A673 (cell line): Measurements from ENCODE around the gene GNB2. TPM values are rescaled to one million over a fixed set of nuclear protein-coding genes. Genes with fewer than 3 reads are reported as not detected.
"Not testable (repeated sequence)": the region's sequence is repeated elsewhere in the genome, so short reads cannot be mapped to it uniquely, and the experiment has no call there.

ENCODE experiments used
- BruUV-seq: library from RNA; stranded (reverse); fragments of 400-500 nt; replicated peaks from 2 replicates; lab custom pipeline; 2021; lab: Mats Ljungman, UMichigan
- CTCF ChIA-PET: fragments of 300-600 bp; sonication (Branson Sonifier 250); formaldehyde crosslinking; loops from one replicate; lab custom pipeline; 2022; ENCODE audit warnings: antibody characterized with exemption; lab: Charles Lee
- POLR2A ChIA-PET: fragments of 300-600 bp; sonication (Branson Sonifier 250); formaldehyde crosslinking; loops from one replicate; lab custom pipeline; 2022; ENCODE audit warnings: antibody characterized with exemption; ENCODE audit not compliant: low non-redundant PET; lab: Charles Lee
- DNase-seq: peaks from one replicate; pipeline ENCODE4 v3.0.0-alpha.2; 2015; ENCODE audit warnings: low spot score
- H3K27ac ChIP-seq: fragments of 200-600 bp; sonication (generic); 2 replicates; pipeline ENCODE4 v1.5.1; 2016; ENCODE audit warnings: mixed run types, low read depth, mild to moderate bottlenecking, mixed read lengths, antibody characterized with exemption, low read length; ENCODE audit not compliant: poor library complexity, severe bottlenecking
- H3K27me3 ChIP-seq: fragments of 200-600 bp; sonication (generic); replicated peaks from 2 replicates; pipeline ENCODE4 v1.6.1; 2017; ENCODE audit warnings: mixed run types, low read depth, mild to moderate bottlenecking, mixed read lengths, antibody characterized with exemption, low read length; ENCODE audit not compliant: insufficient read depth, poor library complexity
- H3K36me3 ChIP-seq: fragments of 200-600 bp; sonication (generic); 2 replicates; pipeline ENCODE4 v1.6.1; 2016; ENCODE audit warnings: mixed run types, mild to moderate bottlenecking, mixed read lengths, antibody characterized with exemption, low read length; ENCODE audit not compliant: insufficient read depth, poor library complexity, severe bottlenecking
- H3K4me1 ChIP-seq: fragments of 200-600 bp; sonication (generic); 2 replicates; pipeline ENCODE4 v1.6.1; 2017; ENCODE audit warnings: mixed run types, mild to moderate bottlenecking, mixed read lengths, antibody characterized with exemption, low read length; ENCODE audit not compliant: insufficient read depth, poor library complexity, severe bottlenecking
- H3K4me3 ChIP-seq: fragments of 200-600 bp; sonication (generic); 2 replicates; pipeline ENCODE4 v1.5.1; 2016; ENCODE audit warnings: low read depth, mixed run types, mild to moderate bottlenecking, mixed read lengths, low read length; ENCODE audit not compliant: poor library complexity, severe bottlenecking
- H3K9me3 ChIP-seq: fragments of 200-600 bp; sonication (generic); 2 replicates; pipeline ENCODE4 v1.6.1; 2016; ENCODE audit warnings: mixed run types, low read depth, mild to moderate bottlenecking, mixed read lengths, antibody characterized with exemption, low read length; ENCODE audit not compliant: poor library complexity, severe bottlenecking
- CTCF ChIP-seq: fragments of 300-800, 200-600 bp; sonication (generic); conservative IDR thresholded peaks from 2 replicates; pipeline ENCODE4 v1.5.1; 2017; ENCODE audit warnings: low read depth, mild to moderate bottlenecking, antibody characterized with exemption, low read length, moderate library complexity, mixed read lengths
- EZH2 ChIP-seq: fragments of 200-600 bp; sonication (generic); IDR thresholded peaks from 2 replicates; pipeline ENCODE4 v1.6.1; 2017; ENCODE audit warnings: borderline replicate concordance, low read depth, mild to moderate bottlenecking, mixed read lengths, antibody characterized with exemption, low read length; ENCODE audit not compliant: poor library complexity, severe bottlenecking
- intact Hi-C: fragments of 100-400 bp; cut with micrococcal nuclease; formaldehyde crosslinking; loops from one replicate; pipeline ENCODE4 v1.10.0; 2022; ENCODE audit not compliant: unreplicated experiment
- total RNA-seq: library from RNA; stranded (reverse); gene quantifications from 2 replicates; pipeline ENCODE4 v1.2.3, GENCODE V29; 2021

Gene GNB2
- total RNA-seq, 1 experiment from 2014 or later, result 225 TPM

GRCh38 chr7:100721505-100721812, 47.9 kb downstream of the GNB2 start:
- peaks cover 4% of the 10 kb centered on the region for H3K4me1 ChIP-seq
- TF ChIP-seq CTCF (no peak), EZH2 (no peak)
- H3K27ac ChIP-seq, result no peak overlapping the region
- intact Hi-C loops, result no loop called here
- no TSS peak for BruUV-seq
- POLR2A ChIA-PET, result no interaction called here
- no peaks in the 10 kb centered on the region for H3K36me3 ChIP-seq
- H3K4me3 ChIP-seq, result no peak overlapping the region
- peaks cover 38% of the 10 kb centered on the region for H3K27me3 ChIP-seq
- DNase-seq, result no peak
- no peaks in the 10 kb centered on the region for H3K9me3 ChIP-seq
- CTCF ChIA-PET, result no interaction called here

- intact Hi-C loops, result no loop called here
- Histone ChIP-seq H3K27me3 (peaks cover 38% of the 10 kb centered on the region), H3K4me1 (peaks cover 4% of the 10 kb centered on the region), H3K36me3 (no peaks in the 10 kb centered on the region), H3K27ac (no peak overlapping the region), H3K4me3 (no peak overlapping the region), H3K9me3 (no peaks in the 10 kb centered on the region)
- BruUV-seq, result no TSS peak
- POLR2A ChIA-PET, result no interaction called here
- TF ChIP-seq EZH2, result no peak
- TF ChIP-seq CTCF, result no peak
- CTCF ChIA-PET, result interaction anchor here (0.6 kb wide), 1 partner anchor 110 kb away, joined by 5 read pairs; no protein-coding TSS in a partner anchor
- DNase-seq, result no peak
These were observed 49.1 kb downstream of the GNB2 start for GRCh38 chr7:100722480-100723212.

GRCh38 chr7:100723732-100724275, 50.3 kb downstream of the GNB2 start:
- no peaks in the 10 kb centered on the region for H3K36me3 ChIP-seq
- no TSS peak for BruUV-seq
- POLR2A ChIA-PET, result no interaction called here
- H3K9me3 ChIP-seq, result no peaks in the 10 kb centered on the region
- peaks cover 38% of the 10 kb centered on the region for H3K27me3 ChIP-seq
- TF ChIP-seq CTCF (no peak), EZH2 (no peak)
- H3K27ac ChIP-seq, result no peak overlapping the region
- CTCF ChIA-PET, result no interaction called here
- no peak for DNase-seq
- no peak overlapping the region for H3K4me3 ChIP-seq
- intact Hi-C loops, result no loop called here
- H3K4me1 ChIP-seq, result peaks cover 4% of the 10 kb centered on the region

GRCh38 chr7:100724364-100724763, 50.8 kb downstream of the GNB2 start:
- H3K27me3 ChIP-seq, result peaks cover 36% of the 10 kb centered on the region
- DNase-seq, H3K36me3 ChIP-seq, H3K27ac ChIP-seq, H3K9me3 ChIP-seq, H3K4me3 ChIP-seq, H3K4me1 ChIP-seq, intact Hi-C loops, BruUV-seq: not testable (repeated sequence)
- ChIA-PET POLR2A (interaction anchor here (0.6 kb wide), 1 partner anchor 8 kb away, joined by 3 read pairs; no protein-coding TSS in a partner anchor), CTCF (interaction anchor here (0.6 to 0.7 kb wide), 2 partner anchors 138 to 180 kb away, joined by 3 to 5 read pairs; no protein-coding TSS in a partner anchor)
